Measurements from ENCODE around the gene TRMT11.

TRMT11 gene

DNA sequence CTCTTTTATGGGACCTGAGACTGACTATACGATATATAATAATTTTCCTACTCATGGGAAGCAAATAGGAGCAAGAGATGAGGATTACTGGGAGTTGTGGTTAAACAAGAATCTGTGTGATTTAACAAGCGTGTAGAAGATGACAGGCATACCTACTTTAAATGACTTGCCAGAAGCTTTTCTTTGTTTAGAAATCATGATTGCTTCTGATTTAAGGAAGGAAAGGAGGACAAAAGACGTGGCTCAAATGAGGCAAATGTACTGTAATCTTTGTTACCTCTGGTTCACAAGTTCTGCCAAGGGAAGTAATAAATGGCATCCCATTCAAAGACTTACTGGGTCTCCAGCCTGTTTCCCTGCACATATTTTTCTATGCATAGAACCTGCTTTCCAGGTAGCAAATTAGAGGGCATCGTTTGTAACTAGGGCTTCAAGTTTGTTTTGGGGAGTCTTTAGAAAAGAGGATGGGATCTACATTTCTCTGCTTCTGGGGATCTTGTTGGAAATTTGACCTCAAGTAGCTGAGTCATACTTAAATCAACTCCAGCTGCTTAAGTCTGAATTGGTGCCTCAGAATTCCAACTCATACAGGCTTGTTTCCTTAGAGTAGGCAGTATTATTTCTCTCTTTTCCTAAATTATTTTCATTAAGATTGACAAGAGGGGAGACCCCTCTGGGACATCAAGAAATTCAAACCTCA is 2.9 kb upstream of the TRMT11 start:
- H3K4me1 Mint-ChIP-seq, result no peaks in the 10 kb centered on the region
- no peak overlapping the region for H3K27ac Mint-ChIP-seq
- DNase-seq, result no peak
- H3K4me3 Mint-ChIP-seq, result no peak overlapping the region
- H3K9me3 Mint-ChIP-seq, result no peaks in the 10 kb centered on the region
- no peaks in the 10 kb centered on the region for H3K27me3 Mint-ChIP-seq (ENCODE audit: low read depth, poor library complexity)
- TF ChIP-seq, protein P1, sequence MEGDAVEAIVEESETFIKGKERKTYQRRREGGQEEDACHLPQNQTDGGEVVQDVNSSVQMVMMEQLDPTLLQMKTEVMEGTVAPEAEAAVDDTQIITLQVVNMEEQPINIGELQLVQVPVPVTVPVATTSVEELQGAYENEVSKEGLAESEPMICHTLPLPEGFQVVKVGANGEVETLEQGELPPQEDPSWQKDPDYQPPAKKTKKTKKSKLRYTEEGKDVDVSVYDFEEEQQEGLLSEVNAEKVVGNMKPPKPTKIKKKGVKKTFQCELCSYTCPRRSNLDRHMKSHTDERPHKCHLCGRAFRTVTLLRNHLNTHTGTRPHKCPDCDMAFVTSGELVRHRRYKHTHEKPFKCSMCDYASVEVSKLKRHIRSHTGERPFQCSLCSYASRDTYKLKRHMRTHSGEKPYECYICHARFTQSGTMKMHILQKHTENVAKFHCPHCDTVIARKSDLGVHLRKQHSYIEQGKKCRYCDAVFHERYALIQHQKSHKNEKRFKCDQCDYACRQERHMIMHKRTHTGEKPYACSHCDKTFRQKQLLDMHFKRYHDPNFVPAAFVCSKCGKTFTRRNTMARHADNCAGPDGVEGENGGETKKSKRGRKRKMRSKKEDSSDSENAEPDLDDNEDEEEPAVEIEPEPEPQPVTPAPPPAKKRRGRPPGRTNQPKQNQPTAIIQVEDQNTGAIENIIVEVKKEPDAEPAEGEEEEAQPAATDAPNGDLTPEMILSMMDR (IDR thresholded peaks at IDR 0.05), result no peak
- H3K36me3 Mint-ChIP-seq (ENCODE audit: low read depth), result peaks cover 8% of the 10 kb centered on the region

- Mint-ChIP-seq H3K9me3 (no peaks in the 10 kb centered on the region), H3K36me3 (ENCODE audit: low read depth) (no peaks in the 10 kb centered on the region), H3K4me1 (no peaks in the 10 kb centered on the region), H3K27ac (no peak overlapping the region), H3K27me3 (ENCODE audit: low read depth, poor library complexity) (no peaks in the 10 kb centered on the region), H3K4me3 (no peak overlapping the region)
- TF ChIP-seq, protein P1 (IDR thresholded peaks at IDR 0.05), result no peak
- DNase-seq, result no peak
Measured at GRCh38 chr6:125984311-125984710, 2.0 kb upstream of the TRMT11 start.

DNA sequence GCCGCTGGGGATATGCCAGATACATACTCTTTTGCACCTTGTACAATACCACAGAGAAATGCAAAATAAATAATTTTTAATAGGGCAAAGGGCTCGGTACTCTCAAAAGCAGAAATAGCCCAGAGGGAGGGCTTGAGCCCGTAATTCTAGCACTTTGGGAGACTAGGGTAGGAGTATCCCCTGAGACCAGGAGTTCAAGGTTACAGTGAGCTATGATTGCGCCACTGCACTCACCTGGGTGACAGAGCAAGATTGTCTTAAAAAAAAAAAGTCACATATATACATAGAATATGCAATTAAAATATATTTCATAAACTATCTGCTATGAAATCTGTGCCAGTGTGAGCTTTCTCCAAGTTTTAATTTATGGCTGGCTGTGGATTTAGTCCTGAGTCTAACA is 818 bp upstream of the TRMT11 start:
- Mint-ChIP-seq H3K4me3 (no peak overlapping the region), H3K27ac (no peak overlapping the region), H3K27me3 (ENCODE audit: low read depth, poor library complexity) (no peaks in the 10 kb centered on the region), H3K36me3 (ENCODE audit: low read depth) (peaks cover 6% of the 10 kb centered on the region), H3K9me3 (no peaks in the 10 kb centered on the region), H3K4me1 (peaks cover 3% of the 10 kb centered on the region)
- DNase-seq, result no peak
- TF ChIP-seq, protein P1 (IDR thresholded peaks at IDR 0.05), result no peak

- DNase-seq, result no peak
- Mint-ChIP-seq H3K36me3 (ENCODE audit: low read depth) (peaks cover 6% of the 10 kb centered on the region), H3K27me3 (ENCODE audit: low read depth, poor library complexity) (no peaks in the 10 kb centered on the region), H3K4me3 (no peak overlapping the region), H3K27ac (no peak overlapping the region), H3K4me1 (peaks cover 6% of the 10 kb centered on the region), H3K9me3 (no peaks in the 10 kb centered on the region)
- TF ChIP-seq, protein P1 (IDR thresholded peaks at IDR 0.05), result no peak
Measured at GRCh38 chr6:125985979-125986300, 400 bp upstream of the TRMT11 start.

DNA sequence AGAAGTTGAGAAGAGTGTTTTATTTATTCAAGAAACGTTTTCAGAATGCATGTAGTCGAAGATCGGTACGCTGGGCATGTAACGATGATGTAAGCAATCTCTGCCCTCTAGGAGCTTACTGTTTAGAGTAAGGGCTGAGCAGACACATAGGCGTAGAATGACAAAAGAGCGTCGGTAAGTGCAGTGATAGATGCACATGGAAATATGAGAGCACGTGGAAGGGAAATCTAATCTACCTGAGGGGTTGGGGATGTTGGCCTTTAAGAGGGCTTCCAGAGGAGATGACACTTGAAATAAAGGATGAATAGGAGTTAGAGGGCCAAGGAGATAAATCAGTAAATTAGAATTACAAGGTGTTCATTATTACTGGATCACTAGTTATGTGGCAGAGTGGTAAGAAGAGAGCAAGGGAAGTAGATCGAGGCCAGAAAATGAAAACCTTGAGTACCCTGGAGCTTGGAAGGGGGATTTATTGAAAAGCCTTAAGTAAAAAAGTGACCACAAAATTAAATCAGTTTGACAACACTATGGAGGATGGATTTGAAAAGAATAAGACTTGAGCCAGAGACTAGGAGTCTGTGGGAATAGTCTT is 782 bp downstream of the TRMT11 start:
- H3K27me3 Mint-ChIP-seq (ENCODE audit: low read depth, poor library complexity), result no peaks in the 10 kb centered on the region
- TF ChIP-seq, protein P1 (IDR thresholded peaks at IDR 0.05), result no peak
- no peak overlapping the region for H3K4me3 Mint-ChIP-seq
- DNase-seq, result no peak
- H3K27ac Mint-ChIP-seq, result no peak overlapping the region
- no peaks in the 10 kb centered on the region for H3K9me3 Mint-ChIP-seq
- H3K4me1 Mint-ChIP-seq, result peaks cover 6% of the 10 kb centered on the region
- H3K36me3 Mint-ChIP-seq (ENCODE audit: low read depth), result peaks cover 6% of the 10 kb centered on the region

DNA sequence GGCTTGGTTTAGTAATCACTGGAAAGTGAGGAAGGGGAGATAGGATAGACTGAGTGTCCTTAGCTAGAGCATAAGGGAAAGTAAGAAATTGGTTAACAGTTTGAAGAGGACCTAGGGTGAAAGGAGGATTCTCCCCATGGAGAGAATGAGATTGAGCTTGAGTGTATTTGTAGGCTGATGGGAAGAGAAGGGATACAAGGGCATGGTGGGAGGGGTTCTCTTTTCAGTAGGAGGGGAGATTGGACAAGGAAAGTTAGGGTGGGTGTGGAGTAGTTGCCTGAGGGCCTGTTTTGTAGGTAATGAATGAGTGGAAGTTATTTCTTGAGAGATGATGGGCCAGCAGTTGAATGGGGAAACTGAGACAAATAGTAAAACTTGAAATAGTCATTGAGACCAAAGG is 1.9 kb downstream of the TRMT11 start:
- Mint-ChIP-seq H3K36me3 (ENCODE audit: low read depth) (peaks cover 6% of the 10 kb centered on the region), H3K9me3 (no peaks in the 10 kb centered on the region), H3K4me1 (peaks cover 14% of the 10 kb centered on the region), H3K27ac (no peak overlapping the region), H3K4me3 (no peak overlapping the region), H3K27me3 (ENCODE audit: low read depth, poor library complexity) (no peaks in the 10 kb centered on the region)
- DNase-seq, result no peak
- TF ChIP-seq, protein P1 (IDR thresholded peaks at IDR 0.05), result no peak
